Heart left ventricle (tissue), 13 donors: Measurements from ENCODE around the gene ACSL6.

Experiments
- CTCF ChIP-seq, 12 donors: fragments of 200-600 bp; sonication (generic) in 4 of 12; IDR thresholded peaks; one replicate each; pipeline versions ENCODE4 v1.5.0 to v1.8.0; 2018 to 2022; ENCODE audit warnings: antibody characterized with exemption in 12 of 12, mild to moderate bottlenecking in 5 of 12
- POLR2A ChIP-seq, 2 donors: fragments of 450-650 bp; IDR thresholded peaks; one replicate each; pipeline ENCODE4 v1.6.1; 2017; ENCODE audit warnings: antibody characterized with exemption in 2 of 2, mild to moderate bottlenecking in 2 of 2, moderate library complexity in 2 of 2
- donor health status: ischemic (EF 13 %, LVEDD 7.1; RV severe dilation, severe dysfunction).
- donor health status: DM: no; HTN: yes; CAD: no.
- donor health status: DM: no; HTN: no; CAD: no.
- donor health status: ischemic (EF 25% LVEDD 6.9; RV normal size, moderate dysfunction).
- donor health status: ischemic (EF 25% LVEDD 5.7; RV mildly dilated, moderate dysfunction).
- donor health status: ischemic (EF 35%, LVEDD 5.7; RV mildly dilated, moderate dysfunction).
- donor health status: nonischemic (EF 11% LVEDD 7.7; RV severe dilation, severe dysfunction).
- donor health status: DM: yes; HTN: yes; CAD: no.
- donor health status: PGD.
- donor health status: ischemic (EF 29% LVEDD 5.4; RV normal size, mild dysfunction).
- donor health status: nonischemic (EF 23%, LVEDD 6.1; RV moderate dilation, normal function).

GRCh38 chr5:131950706-131951105, 60.8 kb downstream of the ACSL6 start:
- TF ChIP-seq CTCF (IDR thresholded peaks at IDR 0.05) (no peak), POLR2A (IDR thresholded peaks at IDR 0.05) (no peak)
